HG02588 (cell line): ENCODE data around the gene GRXCR1.

Source experiments
- ATAC-seq: cut with Tn5 transposase; IDR thresholded peaks from one replicate; pipeline ENCODE4 v1.9.1; 2021; ENCODE audit warnings: mild to moderate bottlenecking, moderate library complexity; ENCODE audit not compliant: unreplicated experiment

GRXCR1 gene

GRCh38 chr4:42892413-42892812 lies at the start of gene GRXCR1:
TSS of gene GRXCR1 (plus strand) at chr4:42892713. CDS start at chr4:42893267, 554 bp downstream.
- no peak for ATAC-seq

GRCh38 chr4:42843694-42844093 lies 48.8 kb upstream of the GRXCR1 start:
- no peak for ATAC-seq

- ATAC-seq: no peak
Observed at GRCh38 chr4:42844422-42845070, 48.0 kb upstream of the GRXCR1 start.

- ATAC-seq: no peak
Observed at GRCh38 chr4:42845586-42845985, 46.9 kb upstream of the GRXCR1 start.

GRCh38 chr4:42855779-42856178 lies 36.7 kb upstream of the GRXCR1 start:
- no peak for ATAC-seq

- ATAC-seq: no peak
Observed at GRCh38 chr4:42865572-42866189, 26.8 kb upstream of the GRXCR1 start.

- no peak for ATAC-seq
Observed at GRCh38 chr4:42871261-42871660, 21.3 kb upstream of the GRXCR1 start.

GRCh38 chr4:42871671-42872290 lies 20.7 kb upstream of the GRXCR1 start:
- no peak for ATAC-seq

GRCh38 chr4:42878863-42879262 lies 13.7 kb upstream of the GRXCR1 start:
- no peak for ATAC-seq

GRCh38 chr4:42881253-42881652 lies 11.3 kb upstream of the GRXCR1 start:
- ATAC-seq: no peak

GRCh38 chr4:42891644-42892043 lies 869 bp upstream of the GRXCR1 start:
- ATAC-seq: no peak

- ATAC-seq: no peak
Observed at GRCh38 chr4:42895452-42895851, 2.9 kb downstream of the GRXCR1 start.

GRCh38 chr4:42904986-42905385 lies 12.5 kb downstream of the GRXCR1 start:
- no peak for ATAC-seq

- ATAC-seq: no peak
Observed at GRCh38 chr4:42905591-42905990, 13.1 kb downstream of the GRXCR1 start.

- ATAC-seq: no peak
Observed at GRCh38 chr4:42906341-42906740, 13.8 kb downstream of the GRXCR1 start.

GRCh38 chr4:42906891-42907759 lies 14.6 kb downstream of the GRXCR1 start:
- no peak for ATAC-seq

- ATAC-seq: no peak
Observed at GRCh38 chr4:42910459-42910858, 17.9 kb downstream of the GRXCR1 start.

- no peak for ATAC-seq
Observed at GRCh38 chr4:42914937-42915336, 22.4 kb downstream of the GRXCR1 start.

- no peak for ATAC-seq
Observed at GRCh38 chr4:42915484-42915883, 23.0 kb downstream of the GRXCR1 start.

- ATAC-seq: no peak
Observed at GRCh38 chr4:42917296-42917695, 24.8 kb downstream of the GRXCR1 start.

GRCh38 chr4:42923431-42923830 lies 30.9 kb downstream of the GRXCR1 start:
- ATAC-seq: no peak
